CD4-positive, alpha-beta T cell treated with Interleukin-21 for 1 hour (primary cell): ENCODE measurements around the gene TBC1D8.
"Not testable (repeated sequence)": the region's sequence is repeated elsewhere in the genome, so short reads cannot be mapped to it uniquely, and the experiment has no call there.

Source experiments
- DNase-seq: peaks from one replicate; pipeline ENCODE4 v3.0.0-alpha.2; 2020

Gene TBC1D8

DNA sequence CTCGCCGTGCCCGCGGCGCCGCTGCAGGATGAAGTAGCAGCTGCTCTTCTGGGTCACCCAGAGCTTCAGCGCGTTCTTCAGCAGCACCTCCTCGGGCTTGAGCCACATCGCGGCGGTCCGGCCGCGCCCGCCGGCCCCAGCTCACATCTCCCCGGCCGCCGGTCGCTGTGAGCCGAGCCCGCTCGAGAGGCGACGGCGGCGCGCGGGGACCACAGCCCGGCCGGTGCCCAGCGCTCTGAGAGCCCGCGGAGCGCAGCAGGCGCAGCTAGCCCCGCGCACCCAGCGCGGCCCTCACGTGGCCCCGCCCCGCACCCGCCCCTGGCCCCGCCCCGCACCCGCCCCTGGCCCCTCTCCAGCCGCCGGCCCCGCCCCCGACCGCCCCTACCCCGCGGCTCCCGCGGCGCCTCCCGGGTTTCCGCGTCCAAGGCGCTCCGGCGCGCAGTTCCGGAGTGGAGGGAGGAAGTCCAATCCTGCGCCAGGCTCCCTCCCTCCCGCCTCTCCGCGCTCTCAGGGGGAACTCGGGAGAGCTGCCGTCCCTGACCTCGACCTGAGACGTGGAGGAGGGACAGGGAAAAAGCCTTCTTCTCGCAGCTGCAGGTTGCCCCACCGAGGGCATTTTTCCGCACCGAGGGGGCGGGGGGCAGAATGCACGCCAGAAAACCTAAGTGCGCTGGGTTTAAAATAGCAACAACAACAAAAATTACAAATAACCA lies at the start of gene TBC1D8:
TBC1D8 (minus strand) TSS at position 237 of the 713 bp plus-strand sequence; CDS start at position 108, 129 bp downstream.
- peak; percentile 65 for DNase-seq

DNA sequence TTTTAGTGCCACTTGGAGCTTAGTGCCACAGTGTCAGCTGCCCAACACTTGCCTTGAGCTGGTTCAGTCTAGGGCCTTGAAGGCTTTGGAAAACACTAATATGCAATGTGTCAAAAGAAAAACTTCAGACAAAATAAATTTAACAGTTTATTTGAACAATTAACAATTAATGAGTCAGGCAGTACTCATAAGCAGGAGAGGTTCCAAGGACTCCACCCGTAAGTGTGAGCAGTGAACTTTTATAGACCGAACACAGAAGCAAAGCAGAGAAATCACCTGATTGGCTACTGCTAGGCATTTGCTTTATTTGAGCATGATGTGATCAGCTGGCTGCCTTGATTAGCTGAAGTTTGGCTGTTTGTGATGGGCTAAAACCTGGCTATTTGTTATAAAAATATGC lies 49.5 kb upstream of the TBC1D8 start:
- no peak for DNase-seq

DNA sequence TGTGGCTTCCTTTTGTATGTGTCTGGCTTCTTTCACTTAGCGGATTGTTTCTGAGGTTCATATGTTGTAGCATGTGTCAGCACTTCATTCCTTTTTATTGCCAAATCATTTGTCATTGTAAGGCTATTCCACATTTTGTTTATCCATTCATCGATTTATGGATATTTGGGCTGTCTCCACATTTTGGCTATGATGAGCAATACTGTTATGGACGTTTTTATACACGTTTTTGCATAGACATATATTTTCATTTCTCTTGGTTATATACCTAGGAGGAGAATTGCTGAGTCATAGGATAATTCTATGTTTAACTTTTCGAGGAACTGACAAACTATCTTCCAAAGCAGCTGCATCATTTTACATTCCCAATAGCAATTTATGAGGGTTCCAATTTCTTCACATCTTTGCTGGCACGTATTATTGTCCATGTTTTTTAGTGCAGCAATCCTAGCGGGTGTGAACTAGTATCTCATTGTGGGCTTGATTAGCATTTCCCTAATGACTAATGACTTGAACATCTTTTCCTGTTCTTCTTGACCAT lies 48.1 kb upstream of the TBC1D8 start:
- DNase-seq = no peak

DNA sequence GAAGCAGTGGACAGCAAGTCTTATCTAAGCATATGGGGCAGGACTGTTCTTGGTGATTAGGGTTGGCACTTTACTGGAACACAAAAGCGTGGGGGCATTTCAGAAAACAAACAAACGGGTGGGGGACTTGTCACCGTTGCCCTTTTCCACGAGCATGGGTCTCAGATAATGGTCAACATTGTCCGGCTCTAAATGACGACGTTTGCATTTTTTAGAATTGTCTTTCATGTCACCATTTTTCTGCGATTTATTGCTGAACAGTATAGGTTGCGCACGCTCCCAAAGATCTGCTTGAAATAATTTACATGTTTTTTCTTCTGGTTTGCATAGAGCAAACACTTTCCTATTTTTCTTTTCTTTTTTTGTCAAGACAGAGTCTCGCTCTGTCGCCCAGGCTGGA lies 46.6 kb upstream of the TBC1D8 start:
- no peak for DNase-seq

DNA sequence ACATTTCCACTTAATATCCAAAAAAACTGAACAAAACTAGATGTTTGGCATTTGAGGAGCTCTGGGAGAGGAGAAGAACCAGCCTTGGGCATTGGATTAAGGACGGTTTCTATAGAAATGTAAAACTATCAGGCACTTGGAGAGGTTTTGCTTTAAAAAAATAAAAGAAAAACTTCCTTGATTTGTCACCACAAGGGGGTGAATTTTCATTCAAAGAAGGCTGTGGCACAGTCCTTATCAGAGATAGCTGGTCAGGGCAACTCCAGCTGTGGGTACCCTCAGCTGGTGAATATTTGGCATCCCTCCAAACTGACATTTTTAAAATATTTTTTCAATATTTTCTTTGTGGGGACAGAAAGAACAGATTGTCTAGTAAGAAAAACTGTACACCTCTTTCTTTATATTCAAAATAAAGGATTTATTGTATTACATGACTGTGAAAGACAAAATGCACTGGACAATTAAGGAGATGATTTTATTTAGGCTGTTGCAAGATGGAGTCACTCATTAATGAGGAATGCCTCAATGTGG lies 46.1 kb upstream of the TBC1D8 start:
- peak; percentile 9 for DNase-seq

DNA sequence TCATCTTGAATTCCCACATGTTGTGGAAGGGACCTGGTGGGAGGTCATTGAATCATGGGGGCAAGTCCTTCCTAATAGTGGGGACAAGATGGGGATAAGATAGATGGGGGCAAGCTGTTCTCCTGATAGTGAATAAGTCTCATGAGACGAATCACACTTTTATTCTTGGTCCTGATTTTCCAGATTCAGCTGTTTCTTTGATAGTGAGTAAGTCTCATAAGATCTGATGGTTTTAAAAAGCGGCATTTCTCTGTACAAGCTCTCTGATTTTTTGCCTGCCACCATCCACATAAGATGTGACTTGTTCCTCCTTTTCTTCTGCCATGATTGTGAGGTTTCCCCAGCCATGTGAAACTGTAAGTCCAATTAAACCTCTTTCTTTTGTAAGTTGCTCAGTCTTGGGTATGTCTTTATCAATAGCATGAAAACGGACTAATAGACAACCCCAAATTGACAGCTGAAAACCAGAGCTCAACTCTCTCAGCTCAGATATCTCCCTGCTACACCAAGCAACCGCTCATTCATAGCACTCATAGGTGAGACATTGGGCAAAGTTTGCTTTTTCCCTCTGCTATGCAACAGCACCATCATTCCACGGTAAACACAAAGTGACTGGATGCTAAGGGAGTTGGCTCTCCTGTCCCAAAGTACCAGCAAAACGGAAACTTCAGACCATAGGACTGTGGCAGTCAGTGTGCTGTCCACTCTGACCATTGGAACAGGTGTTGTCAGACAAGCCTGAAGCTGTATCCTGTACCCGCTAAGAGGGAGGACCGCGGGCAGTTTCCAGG lies 44.9 kb upstream of the TBC1D8 start:
- no peak for DNase-seq

DNA sequence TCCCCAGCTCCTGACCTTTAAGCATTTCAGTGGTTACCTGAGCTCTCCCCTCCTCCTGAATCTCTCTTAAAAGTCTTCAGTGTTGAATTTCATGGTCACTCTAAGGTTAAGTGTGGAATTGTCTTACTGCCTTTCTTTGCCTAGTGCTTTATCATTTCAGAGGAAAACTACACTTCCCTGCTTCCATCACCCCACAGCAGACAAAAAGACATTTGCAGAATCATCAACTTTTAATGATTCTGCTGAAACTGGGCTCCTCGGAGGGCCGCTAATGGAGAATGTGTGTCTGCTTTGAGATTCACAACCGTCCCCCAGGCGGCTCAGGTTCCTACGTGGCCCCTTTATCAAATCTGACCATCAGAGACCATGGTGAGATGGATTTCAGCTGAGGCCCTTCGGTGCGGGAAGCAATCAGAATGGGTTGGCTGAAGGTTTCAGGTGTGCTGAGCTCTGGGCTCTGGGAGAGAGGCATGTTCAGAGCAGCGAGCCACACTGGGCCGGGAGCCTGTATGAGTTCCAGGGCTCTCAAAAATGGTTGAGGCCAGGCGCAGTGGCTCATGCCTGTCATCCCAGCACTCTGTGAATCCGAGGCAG lies 41.9 kb upstream of the TBC1D8 start:
- no peak for DNase-seq

DNA sequence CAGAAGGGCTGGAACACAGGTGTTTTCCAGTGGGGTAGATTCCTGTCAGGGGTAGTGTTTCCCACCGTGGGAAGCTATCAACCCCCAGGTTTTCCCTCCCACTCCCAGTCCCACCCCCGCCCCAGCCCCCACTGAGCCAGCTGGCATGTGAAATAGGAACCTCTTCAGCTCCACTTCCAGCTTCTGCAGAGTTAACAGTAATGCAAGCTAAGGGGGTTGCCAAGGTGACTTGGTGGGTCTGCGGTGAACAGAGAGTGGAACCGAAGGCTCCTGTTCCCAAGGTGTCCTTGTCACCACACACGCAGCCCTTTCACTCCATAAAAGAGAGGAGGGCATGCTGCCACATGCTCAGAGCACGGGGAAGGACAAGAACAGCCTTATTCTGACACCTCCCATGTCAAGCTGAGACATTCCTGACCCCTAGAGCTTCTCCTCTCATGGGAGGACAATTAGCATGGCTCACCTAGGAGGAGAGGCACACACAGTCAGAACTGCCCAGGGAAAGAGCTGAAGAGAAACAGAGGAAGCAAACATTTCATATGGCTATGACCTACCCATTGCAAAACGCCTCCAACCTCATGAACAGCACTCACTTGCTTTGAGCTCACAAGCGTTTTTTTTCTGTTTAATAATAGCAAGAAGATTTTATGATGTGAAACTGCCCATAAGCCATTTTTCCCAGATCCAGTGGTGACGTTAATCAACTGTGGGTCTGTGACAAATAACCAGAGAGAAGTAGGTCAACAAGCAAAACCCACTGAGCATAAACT lies 39.8 kb upstream of the TBC1D8 start:
- DNase-seq = no peak

DNA sequence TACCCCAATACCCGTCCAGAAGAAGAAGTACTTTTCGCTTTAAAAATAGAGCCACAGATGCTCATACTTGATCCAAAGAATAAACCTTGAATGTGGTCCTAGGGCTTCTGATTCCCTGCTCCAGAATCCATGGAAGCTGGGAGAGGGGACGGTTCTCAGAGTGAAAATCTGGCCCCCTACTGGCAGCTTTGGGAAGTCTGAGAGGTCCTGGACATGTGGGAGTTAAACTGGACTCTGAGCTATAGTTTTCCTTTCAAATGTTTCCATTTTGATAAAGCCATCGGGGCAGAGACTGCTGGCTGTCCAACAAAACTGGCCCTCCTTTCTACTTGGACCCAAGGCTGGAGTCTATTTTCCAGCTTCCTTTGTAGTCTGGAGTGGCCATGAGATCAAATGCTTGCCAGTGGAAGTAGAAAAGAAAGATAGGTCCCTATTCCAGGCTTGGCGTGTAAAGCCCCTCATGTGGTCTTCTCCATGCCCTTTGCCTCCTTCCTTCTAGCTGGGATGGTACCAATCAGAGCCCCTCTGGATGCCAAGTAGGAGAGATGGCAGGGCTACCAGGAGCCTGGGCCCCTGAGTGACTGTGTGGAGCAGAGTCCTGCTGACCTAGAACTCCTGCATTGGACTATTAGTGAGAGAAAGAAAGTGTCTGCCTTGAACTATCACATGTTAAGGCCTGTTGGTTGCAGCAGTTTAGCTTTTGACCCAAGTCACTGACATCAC lies 37.7 kb upstream of the TBC1D8 start:
- DNase-seq = no peak

DNA sequence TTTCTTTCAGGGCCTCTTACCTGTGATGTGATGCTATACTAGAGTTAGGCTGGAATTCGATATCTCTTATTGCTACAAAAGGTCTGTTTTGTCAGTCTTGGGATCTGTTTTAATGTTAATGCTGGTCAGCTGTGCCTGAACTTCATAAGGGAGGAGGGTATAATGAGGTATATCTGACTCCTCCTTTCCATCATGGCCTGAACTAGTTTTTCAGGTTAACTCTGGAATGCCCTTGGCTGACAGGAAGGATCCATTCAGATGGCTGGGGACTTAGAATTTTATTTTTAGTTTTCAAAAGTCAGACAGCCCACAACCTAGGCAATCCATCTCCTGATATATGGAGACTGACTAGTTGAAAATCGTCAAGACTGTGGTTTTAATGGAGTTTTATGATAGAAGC lies 35.9 kb upstream of the TBC1D8 start:
- DNase-seq = no peak

DNA sequence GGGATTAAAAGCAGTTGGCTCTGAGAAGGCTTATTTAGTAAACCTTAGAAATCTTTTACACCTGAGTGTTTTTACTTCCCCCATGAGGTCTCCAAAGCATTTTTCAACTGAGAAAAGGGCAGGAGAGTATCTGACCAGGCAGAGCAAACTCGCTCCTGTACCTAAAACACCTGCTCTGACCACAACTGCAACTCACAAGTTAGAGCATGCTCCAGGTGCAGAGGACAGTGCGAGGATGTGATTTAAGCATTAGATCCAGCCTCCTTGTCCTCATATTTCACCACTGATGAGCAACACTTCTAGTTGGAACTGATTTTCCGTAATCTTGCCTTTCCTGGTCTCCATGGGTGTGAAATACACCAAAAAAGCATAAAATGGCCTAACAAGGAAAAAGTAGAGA lies 34.5 kb upstream of the TBC1D8 start:
- DNase-seq = no peak

DNA sequence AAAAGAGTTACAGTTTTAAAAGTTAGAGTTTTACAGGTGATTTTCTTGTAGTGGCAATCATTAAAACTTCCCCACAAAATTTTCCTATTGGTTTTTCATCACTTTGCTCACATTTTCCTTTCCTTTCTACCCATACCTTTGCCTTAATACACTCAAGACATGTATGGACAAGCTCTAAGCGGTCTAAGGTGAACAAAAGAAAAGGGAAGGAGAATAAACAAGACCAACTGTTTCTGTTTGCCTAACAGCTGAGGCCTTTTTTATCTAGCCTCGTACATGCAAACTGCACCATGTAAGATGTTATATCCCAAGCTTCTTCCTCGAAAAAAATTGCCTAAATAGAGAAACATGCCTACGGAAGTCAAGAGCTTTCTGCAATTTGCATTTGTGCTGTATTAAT lies 33.9 kb upstream of the TBC1D8 start:
- no peak for DNase-seq

DNA sequence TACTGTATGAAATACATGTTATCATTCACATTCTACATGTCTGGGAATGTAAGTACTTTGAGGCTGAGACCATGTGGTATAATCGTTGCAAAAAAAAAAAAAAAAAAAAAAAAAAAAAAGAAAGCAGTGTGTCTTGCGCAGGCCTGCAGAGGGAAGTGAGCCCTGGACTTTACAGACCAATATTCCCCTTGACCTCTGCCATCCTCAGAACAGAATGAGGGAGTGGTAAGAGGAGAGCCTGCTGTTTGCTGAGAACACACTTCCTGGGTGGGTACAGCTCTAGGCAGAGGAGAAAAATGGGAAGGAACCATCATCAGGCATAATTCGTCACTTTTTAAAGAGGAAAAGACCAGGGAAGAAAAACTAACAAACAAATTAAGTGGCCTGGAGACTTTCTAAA lies 28.8 kb upstream of the TBC1D8 start:
- peak; percentile 11 for DNase-seq

DNA sequence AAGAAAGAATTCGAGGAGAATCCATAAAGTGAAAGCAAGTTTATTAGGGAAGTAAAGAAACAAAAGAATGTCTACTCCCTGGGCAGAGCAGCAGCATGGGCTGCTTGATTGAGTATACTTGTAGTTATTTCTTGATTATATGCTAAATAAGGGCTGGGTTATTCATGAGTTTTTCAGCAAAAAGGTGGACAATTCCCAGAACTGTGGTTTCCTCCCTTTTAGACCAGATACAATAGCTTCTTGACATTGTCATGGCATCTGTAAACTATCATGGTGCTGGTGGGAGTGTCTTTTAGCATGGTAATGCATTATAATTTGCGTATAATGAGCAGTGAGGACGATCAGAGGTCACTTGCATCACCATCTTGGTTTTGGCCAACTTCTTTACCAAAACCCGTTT lies 25.6 kb upstream of the TBC1D8 start:
- no peak for DNase-seq

DNA sequence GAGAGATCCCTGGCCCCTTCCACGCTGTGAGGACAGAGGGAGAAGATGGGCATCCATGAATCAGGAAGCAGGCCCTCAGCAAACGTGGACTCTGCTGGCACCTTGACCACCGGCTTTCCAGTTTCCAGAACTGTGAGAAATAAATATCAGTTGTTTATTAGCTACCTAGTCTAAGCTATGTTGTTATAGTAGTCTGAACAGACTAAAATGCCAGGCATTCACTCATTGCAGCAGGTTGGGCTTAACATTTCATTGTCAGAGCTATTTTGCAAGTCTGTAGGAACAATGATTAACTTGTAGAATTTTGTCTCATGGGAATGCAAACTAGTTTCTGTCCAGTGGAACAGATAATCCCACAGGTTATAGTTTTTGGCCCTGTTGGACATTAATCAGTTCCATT lies 24.8 kb upstream of the TBC1D8 start:
- DNase-seq = no peak

DNA sequence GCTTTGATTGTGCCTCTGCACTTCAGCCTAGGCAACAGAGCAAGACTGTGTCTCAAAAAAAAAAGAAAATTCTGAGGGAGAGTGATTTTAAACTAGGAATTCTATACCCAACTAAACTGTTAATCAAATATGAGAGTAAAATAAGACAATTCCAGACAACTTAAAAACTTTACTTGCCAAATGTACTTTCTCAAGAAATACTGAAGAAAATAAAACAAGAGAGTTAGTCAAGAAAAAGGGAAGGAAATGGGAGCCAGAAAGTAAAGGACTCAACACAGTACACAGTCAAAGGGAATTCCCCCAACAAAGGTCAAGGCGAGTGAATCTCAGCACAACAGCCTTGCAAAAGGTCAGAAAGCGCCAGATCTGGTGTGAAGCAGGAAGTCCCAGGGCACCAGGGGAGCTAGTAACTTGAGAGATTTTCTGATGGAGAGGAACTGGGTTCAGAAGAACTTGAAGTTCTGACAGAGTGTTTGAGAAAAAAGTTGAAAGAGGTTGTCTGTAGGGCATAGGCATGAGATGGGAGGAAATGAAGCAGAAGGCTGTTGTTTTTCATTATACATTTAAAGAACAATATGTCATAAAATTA lies 22.6 kb upstream of the TBC1D8 start:
- peak; percentile 19 for DNase-seq

DNA sequence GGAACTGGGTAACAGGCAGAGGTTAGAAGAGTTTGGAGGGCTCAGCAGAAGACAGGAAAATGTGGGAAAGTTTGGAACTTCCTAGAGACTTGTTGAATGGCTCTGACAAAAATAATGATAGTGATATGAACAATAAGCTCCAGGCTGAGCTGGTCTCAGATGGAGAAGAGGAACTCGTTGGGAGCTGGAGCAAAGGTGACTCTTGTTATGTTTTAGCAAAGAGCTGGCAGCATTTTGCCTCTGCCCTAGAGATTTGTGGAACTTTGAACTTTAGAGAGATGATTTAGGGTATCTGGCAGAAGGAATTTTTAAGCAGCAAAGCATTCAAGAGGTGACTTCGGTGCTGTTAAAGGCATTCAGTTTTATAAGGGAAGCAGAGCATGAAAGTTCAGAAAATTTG lies 18.6 kb upstream of the TBC1D8 start:
- not testable (repeated sequence) for DNase-seq

DNA sequence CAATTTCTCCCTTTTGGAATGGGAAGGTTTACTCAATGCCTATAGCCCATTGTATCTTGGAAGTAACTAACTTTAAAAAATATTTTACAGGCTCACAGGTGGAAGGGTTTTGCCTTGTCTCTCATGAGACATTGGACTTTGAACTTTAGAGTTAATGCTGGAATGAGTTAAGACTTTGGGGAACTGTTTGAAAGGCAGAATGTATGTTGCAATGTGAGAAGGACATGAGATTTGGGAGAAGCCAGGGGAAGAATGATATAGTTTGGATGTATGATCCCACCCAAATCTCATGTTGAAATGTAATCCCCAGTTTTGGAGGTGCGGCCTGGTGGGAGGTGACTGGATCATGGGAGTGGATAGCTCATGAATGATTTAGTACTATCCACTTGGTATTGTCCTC lies 17.5 kb upstream of the TBC1D8 start:
- DNase-seq = no peak

DNA sequence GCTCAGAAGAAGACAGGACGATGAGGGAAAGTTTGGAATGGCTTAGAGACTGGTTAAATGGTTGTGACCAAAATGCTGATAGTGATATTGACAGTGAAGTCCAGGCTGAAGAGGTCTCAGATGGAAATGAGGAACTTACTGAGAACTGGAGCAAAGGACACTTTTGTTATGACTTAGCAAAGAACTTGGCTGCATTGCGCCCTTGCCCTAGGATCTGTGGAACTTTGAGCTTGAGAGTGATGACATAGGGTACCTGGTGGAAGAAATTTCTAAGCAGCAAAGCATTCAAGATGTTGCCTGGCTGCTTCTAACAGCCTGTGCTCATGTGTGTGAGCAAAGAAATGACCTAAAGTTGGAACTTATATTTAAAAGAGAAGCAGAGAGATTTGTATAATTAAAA lies 16.4 kb upstream of the TBC1D8 start:
- not testable (repeated sequence) for DNase-seq

DNA sequence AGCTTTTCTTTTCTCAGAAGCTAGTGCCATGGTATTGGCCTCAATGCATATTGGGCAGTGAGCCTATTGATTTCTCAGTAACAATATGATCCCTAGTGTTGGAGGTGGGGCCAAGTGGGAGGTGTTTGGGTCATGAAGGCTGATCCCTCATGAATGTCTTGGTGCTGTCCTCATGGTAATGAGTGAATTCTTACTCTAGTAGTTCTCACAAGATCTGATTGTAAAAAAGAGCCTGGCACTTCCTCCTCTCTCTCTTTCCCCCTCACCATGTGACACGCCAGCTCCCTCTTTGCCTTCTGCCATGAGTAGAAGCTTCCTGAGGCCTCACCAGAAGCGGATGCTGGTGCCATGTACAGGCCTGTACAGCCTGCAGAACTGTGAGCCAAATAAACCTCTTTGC lies 12.8 kb upstream of the TBC1D8 start:
- no peak for DNase-seq

DNA sequence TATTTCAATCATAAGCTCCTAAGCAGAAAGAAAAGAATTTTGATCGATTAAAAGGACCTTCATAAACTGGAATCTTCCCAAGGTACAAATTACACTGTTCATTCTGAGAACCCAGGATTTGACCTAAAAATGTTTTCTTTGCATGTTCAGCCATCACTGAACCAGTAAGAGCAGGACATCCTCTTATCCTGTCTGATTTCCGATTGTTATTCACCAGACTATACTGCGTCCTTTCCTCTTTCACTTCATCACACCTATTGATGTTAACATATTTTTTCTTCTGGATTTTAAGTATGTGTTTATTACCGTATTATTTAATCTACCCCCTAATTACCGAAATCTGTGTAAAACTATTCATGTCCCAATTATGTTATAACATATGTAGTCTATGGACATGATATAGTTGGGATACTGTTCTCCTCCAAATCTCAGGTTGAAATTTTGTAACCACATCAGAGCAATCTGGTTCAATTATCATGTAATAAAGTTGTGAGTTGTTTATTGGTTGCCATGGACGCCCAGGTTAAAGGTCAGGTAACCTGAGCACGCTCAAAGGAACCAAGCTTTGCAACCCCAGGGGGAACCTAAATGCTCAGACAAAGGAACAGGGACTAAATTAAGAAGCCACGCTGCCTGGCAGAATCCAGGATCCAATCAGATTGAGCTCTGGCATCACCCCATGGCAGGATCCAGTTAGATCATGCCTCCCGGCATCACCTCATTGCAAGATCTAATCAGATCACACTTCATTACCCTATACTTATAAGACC lies 11.6 kb upstream of the TBC1D8 start:
- DNase-seq = no peak
